HepG2 (cell line): ENCODE measurements around the gene MRM3. TPM values are rescaled to one million over a fixed set of nuclear protein-coding genes. Genes with fewer than 3 reads are reported as not detected.

Source experiments
- ATAC-seq: fragments of 200-7000 bp; cut with Tn5 transposase; 3 replicates; pipeline ENCODE4 v1.9.1; 2020; ENCODE audit warnings: mild to moderate bottlenecking, moderate library complexity
- BruUV-seq: library from RNA; stranded (reverse); fragments of 400-500 nt; replicated peaks from 2 replicates; lab custom pipeline; 2021; lab: Mats Ljungman, UMichigan
- CTCF ChIA-PET: fragments of 300-600 bp; formaldehyde crosslinking; extraction: SDS; loops from one replicate; lab custom pipeline; 2021; ENCODE audit warnings: low total read pairs, inconsistent platforms, low intra/inter-chr PET ratio; lab: Yijun Ruan, JAX
- POLR2A ChIA-PET: fragments of 350-600 bp; sonication (Branson Sonifier 250); formaldehyde crosslinking; loops from one replicate; lab custom pipeline; 2020; ENCODE audit warnings: antibody characterized with exemption, inconsistent platforms; lab: Yijun Ruan, JAX
- DNase-seq: peaks from one replicate; pipeline ENCODE4 v3.0.0-alpha.2; 2015; ENCODE audit warnings: low spot score
- FAIRE-seq: peaks from 3 replicates; lab custom pipeline; 2011; peaks lifted over from hg19 to GRCh38; lab: Jason Lieb, UNC
- H2AFZ ChIP-seq: one replicate; pipeline ENCODE4 v1.6.1; 2011; ENCODE audit warnings: low read length, inconsistent platforms
- H3K27ac ChIP-seq: fragments of 300-600 bp; 3 replicates; pipeline ENCODE4 v1.8.0; 2011; ENCODE audit warnings: mixed run types, mild to moderate bottlenecking, mixed read lengths, low read length, inconsistent platforms; ENCODE audit not compliant: insufficient read depth; ENCODE audit errors: extremely low read length
- H3K27me3 ChIP-seq, 2 experiments: fragments of 200-600 bp in 1 of 2; 2 replicates in 1 of 2; 3 replicates in 1 of 2; pipeline versions ENCODE4 v1.6.0 to v1.8.0; 2011; ENCODE audit warnings: low read length in 2 of 2, mild to moderate bottlenecking in 2 of 2, moderate library complexity in 2 of 2, inconsistent platforms in 1 of 2; ENCODE audit not compliant: insufficient read depth in 2 of 2, control insufficient read depth in 1 of 2
- H3K36me3 ChIP-seq, 2 experiments: fragments of 200-600 bp in 1 of 2; replicated peaks in 1 of 2; 2 replicates in 1 of 2; 3 replicates in 1 of 2; pipeline versions ENCODE4 v1.5.1 to v1.8.0; 2011; ENCODE audit warnings: low read length in 2 of 2, inconsistent platforms in 1 of 2; ENCODE audit not compliant: insufficient read depth in 2 of 2, control insufficient read depth in 1 of 2
- H3K4me1 ChIP-seq: 2 replicates; pipeline ENCODE4 v1.5.1; 2012; ENCODE audit warnings: low read length, inconsistent platforms; ENCODE audit not compliant: insufficient read depth
- H3K4me2 ChIP-seq: 2 replicates; pipeline ENCODE4 v1.6.0; 2011; ENCODE audit warnings: low read depth, low read length, inconsistent platforms
- H3K4me3 ChIP-seq, 3 experiments: fragments of 200-600 bp in 1 of 3; sonication (generic), shearing (Covaris generic) in 1 of 3; replicated peaks in 1 of 3; 2 replicates each; pipeline ENCODE4 v1.5.1; 2011 to 2016; ENCODE audit warnings: low read length in 3 of 3, inconsistent platforms in 2 of 3, low read depth in 2 of 3, mild to moderate bottlenecking in 2 of 3, control low read depth in 1 of 3, mixed read lengths in 1 of 3; ENCODE audit not compliant: insufficient read depth in 1 of 3
- H3K79me2 ChIP-seq: one replicate; pipeline ENCODE4 v1.6.1; 2011; ENCODE audit warnings: low read length, inconsistent platforms; ENCODE audit not compliant: insufficient read depth
- H3K9ac ChIP-seq: 2 replicates; pipeline ENCODE4 v1.6.0; 2011; ENCODE audit warnings: mild to moderate bottlenecking, low read depth, low read length, inconsistent platforms; ENCODE audit not compliant: insufficient read depth
- H3K9me3 ChIP-seq: 2 replicates; pipeline ENCODE4 v1.5.1; 2012; ENCODE audit warnings: mild to moderate bottlenecking, low read length
- H4K20me1 ChIP-seq: 2 replicates; pipeline ENCODE4 v1.6.0; 2011; ENCODE audit warnings: inconsistent platforms, mild to moderate bottlenecking, low read length, moderate library complexity; ENCODE audit not compliant: insufficient read depth
- DRAP1 ChIP-seq: IDR thresholded peaks from 2 replicates; pipeline ENCODE4 v1.6.1; 2016; ENCODE audit warnings: missing genetic modification reagents, missing compliant biosample characterization
- HNF4A ChIP-seq: sonication (generic); formaldehyde crosslinking; IDR thresholded peaks from 2 replicates; pipeline ENCODE4 v1.4.0; 2020; ENCODE audit warnings: missing genetic modification reagents
- MEIS2 ChIP-seq: sonication (generic); formaldehyde crosslinking; IDR thresholded peaks from 2 replicates; pipeline ENCODE4 v1.9.0; 2021; ENCODE audit warnings: mild to moderate bottlenecking, missing genetic modification reagents
- MTA1 ChIP-seq: sonication (generic); formaldehyde crosslinking; IDR thresholded peaks from 2 replicates; pipeline ENCODE4 v1.4.0; 2020; ENCODE audit warnings: missing genetic modification reagents, mild to moderate bottlenecking, borderline replicate concordance
- PAXIP1 ChIP-seq: sonication (generic); formaldehyde crosslinking; conservative IDR thresholded peaks from 2 replicates; pipeline ENCODE4 v1.4.0; 2020; ENCODE audit warnings: mild to moderate bottlenecking, missing genetic modification reagents, moderate library complexity
- STAG1 ChIP-seq: sonication (generic); formaldehyde crosslinking; IDR thresholded peaks from 2 replicates; pipeline ENCODE4 v1.4.0; 2020; ENCODE audit warnings: missing genetic modification reagents
- THRA ChIP-seq: sonication (generic); formaldehyde crosslinking; IDR thresholded peaks from 2 replicates; pipeline ENCODE4 v1.4.0; 2020; ENCODE audit warnings: missing genetic modification reagents, borderline replicate concordance
- THYN1 ChIP-seq: sonication (generic); formaldehyde crosslinking; IDR thresholded peaks from 2 replicates; pipeline ENCODE4 v1.8.1; 2023; ENCODE audit warnings: low read depth, mild to moderate bottlenecking, moderate library complexity, missing genetic modification reagents, borderline replicate concordance
- ZBTB33 ChIP-seq: sonication (generic); formaldehyde crosslinking; IDR thresholded peaks from 2 replicates; pipeline ENCODE4 v1.4.0; 2020; ENCODE audit warnings: missing genetic modification reagents
- ZFP36L2 ChIP-seq: sonication (generic); formaldehyde crosslinking; IDR thresholded peaks from 2 replicates; pipeline ENCODE4 v1.4.0; 2020; ENCODE audit warnings: missing genetic modification reagents
- ZNF460 ChIP-seq: sonication (generic); formaldehyde crosslinking; IDR thresholded peaks from 2 replicates; pipeline ENCODE4 v1.5.1; 2020; ENCODE audit warnings: missing genetic modification reagents, mild to moderate bottlenecking, borderline replicate concordance
- ZSCAN30 ChIP-seq: sonication (generic); formaldehyde crosslinking; IDR thresholded peaks from 2 replicates; pipeline ENCODE4 v1.5.0; 2020; ENCODE audit warnings: mild to moderate bottlenecking, missing genetic modification reagents
- WGBS: methylation state at CpG from one replicate; pipeline ENCODE4 v1.1.6; 2017; ENCODE audit warnings: low lambda C conversion rate; 5-methylcytosine and 5-hydroxymethylcytosine counted together
- in situ Hi-C: cut with HindIII; loops from 2 replicates; pipeline ENCODE4 v1.10.0; 2017; ENCODE audit warnings: low pct_unique_long_range_greater_than_20kb; ENCODE audit not compliant: extremely low pct_ligation_motif_present
- intact Hi-C: fragments of 100-400 bp; cut with micrococcal nuclease; formaldehyde crosslinking; loops from one replicate; pipeline ENCODE4 v1.10.0; 2022; ENCODE audit not compliant: unreplicated experiment
- polyA plus RNA-seq, 8 experiments: library from polyadenylated mRNA; depleted of rRNA in 3 of 8; stranded (reverse) in 7 of 8; unstranded in 1 of 8; fragments of >200 nt; fragmentation: Illumina TruSeq in 4 of 8; extraction: Trizol in 4 of 8; gene quantifications; 2 replicates each; pipeline versions ENCODE4 v1.2.1 to v1.2.3, GENCODE V29; 2011 to 2016; ENCODE audit warnings: low read depth in 4 of 8, missing spikeins in 1 of 8, mixed read lengths in 1 of 8; ENCODE audit not compliant: insufficient read depth in 1 of 8
- total RNA-seq, 5 experiments: library from RNA; depleted of rRNA; stranded (reverse); fragments of >200 nt; fragmentation: Illumina TruSeq; extraction: Trizol; gene quantifications; 2 replicates each; pipeline ENCODE4 v1.2.3, GENCODE V29; 2016; ENCODE audit warnings: low read depth in 1 of 5
- TF ChIP-seq, protein P1 (sequence below): sonication (generic); formaldehyde crosslinking; IDR thresholded peaks from 2 replicates; pipeline ENCODE4 v1.8.1; 2023; ENCODE audit warnings: missing genetic modification reagents, mild to moderate bottlenecking, borderline replicate concordance

Gene MRM3
- total and polyA plus RNA-seq, 2 of the 13 experiments (the other 11 are each of a cell fraction or from before 2014, with no cell fraction given), result 12.3 to 25.5 TPM

DNA sequence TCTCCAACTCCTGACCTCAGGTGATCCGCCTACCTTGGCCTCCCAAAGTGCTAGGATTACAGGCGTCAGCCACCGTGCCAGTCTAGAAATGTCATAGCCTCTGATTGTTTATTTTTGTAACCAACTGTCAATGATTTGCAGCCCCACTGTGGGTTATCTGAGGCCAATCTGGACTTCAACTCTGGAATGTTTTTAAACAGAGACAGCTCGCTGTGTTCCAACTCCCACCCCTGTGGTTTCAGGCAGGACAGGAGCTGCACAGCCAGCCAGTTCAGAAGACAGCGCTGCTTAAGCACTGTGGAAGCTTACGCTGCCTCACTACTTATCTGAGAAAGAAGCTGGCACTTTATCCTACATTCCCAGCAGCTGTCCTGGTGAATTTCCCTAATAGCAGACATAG lies 19.5 kb downstream of the MRM3 start:
- intact Hi-C loops, result no loop called here
- H3K9me3 ChIP-seq, result no peaks in the 10 kb centered on the region
- ATAC-seq (peak; percentile 88), FAIRE-seq (peak; percentile 46), DNase-seq (peak; percentile 75)
- CTCF ChIA-PET, result no interaction called here
- no peak overlapping the region for H3K4me3 ChIP-seq
- POLR2A ChIA-PET, result interaction anchor here (1.3 kb wide), 1 partner anchor 178 kb away, joined by 3 read pairs; the partner anchor contains the start of gene NXN
- no peaks in the 10 kb centered on the region for H4K20me1 ChIP-seq
- peaks cover 14% of the 10 kb centered on the region for H3K4me1 ChIP-seq
- H3K79me2 ChIP-seq, result no peaks in the 10 kb centered on the region
- no TSS peak for BruUV-seq
- peak overlapping the region; percentile 57 for H3K27ac ChIP-seq
- H3K27me3 ChIP-seq, result no peaks in the 10 kb centered on the region
- H2AFZ ChIP-seq, result no peak overlapping the region
- H3K36me3 ChIP-seq, result peaks cover 1 to 18% of the 10 kb centered on the region in 2 experiments; a peak in 3 of 5 replicates
- WGBS, result 48% methylated on average over 5 of the region's 6 CpGs
- H3K9ac ChIP-seq, result no peak overlapping the region
- 0 out of 2 replicates have a peak overlapping the region, but pooled peaks have one; percentile 12 for H3K4me2 ChIP-seq
- in situ Hi-C loops, result no loop called here
- TF ChIP-seq PAXIP1 (CRISPR knock-in tag) (peak; percentile 40; the same call in 1 of the 2 replicates), MEIS2 (0 out of 2 replicates have a peak, but pooled peaks have one; percentile 11), ZNF460 (peak; percentile 88), DRAP1 (no peak), THRA (CRISPR knock-in tag) (peak; percentile 92), THYN1 (CRISPR knock-in tag) (no peak), ZBTB33 (CRISPR knock-in tag) (no peak), MTA1 (no peak), ZSCAN30 (no peak), ZFP36L2 (CRISPR knock-in tag) (no peak), STAG1 (0 out of 2 replicates have a peak, but pooled peaks have one; percentile 3), HNF4A (CRISPR knock-in tag) (0 out of 2 replicates have a peak, but pooled peaks have one; percentile 19)
- TF ChIP-seq, protein P1, sequence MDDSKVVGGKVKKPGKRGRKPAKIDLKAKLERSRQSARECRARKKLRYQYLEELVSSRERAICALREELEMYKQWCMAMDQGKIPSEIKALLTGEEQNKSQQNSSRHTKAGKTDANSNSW (CRISPR knock-in tag), result no peak
